HepG2 (cell line): ENCODE measurements around the gene CNOT1. TPM values are rescaled to one million over a fixed set of nuclear protein-coding genes. Genes with fewer than 3 reads are reported as not detected.
A peak's percentile ranks its signal among the peaks of the same experiment; 100 is the strongest.

Experiments
- CBX2 ChIP-seq, 2 experiments: fragments of 200-600 bp in 1 of 2; sonication (generic); formaldehyde crosslinking in 1 of 2; IDR thresholded peaks; 2 replicates each; pipeline versions ENCODE4 v1.7.0 to v1.8.1; 2018 to 2022; ENCODE audit warnings: low read depth in 2 of 2, low read length in 1 of 2, mild to moderate bottlenecking in 1 of 2, missing genetic modification reagents in 1 of 2
- CBX5 ChIP-seq: sonication (generic); formaldehyde crosslinking; IDR thresholded peaks from 2 replicates; pipeline ENCODE4 v1.4.0; 2020; ENCODE audit warnings: missing genetic modification reagents, borderline replicate concordance
- CHD2 ChIP-seq: IDR thresholded peaks from 2 replicates; pipeline ENCODE4 v1.6.1; 2011; ENCODE audit warnings: low read depth, low read length, improper control_type of control experiment
- DMTF1 ChIP-seq: sonication (generic); formaldehyde crosslinking; IDR thresholded peaks from 2 replicates; pipeline ENCODE4 v1.4.0; 2020; ENCODE audit warnings: mild to moderate bottlenecking, missing genetic modification reagents
- GFI1 ChIP-seq: sonication (generic); formaldehyde crosslinking; IDR thresholded peaks from 2 replicates; pipeline ENCODE4 v1.5.0; 2020; ENCODE audit warnings: missing genetic modification reagents, mild to moderate bottlenecking, borderline replicate concordance
- NCOA1 ChIP-seq: sonication (generic); formaldehyde crosslinking; IDR thresholded peaks from 2 replicates; pipeline ENCODE4 v1.9.0; 2021; ENCODE audit warnings: missing genetic modification reagents
- NR2F1 ChIP-seq, 2 experiments: fragments of 450-650 bp in 1 of 2; formaldehyde crosslinking in 1 of 2; IDR thresholded peaks; 2 replicates each; pipeline versions ENCODE4 v1.5.0 to v1.6.1; 2016 to 2020; ENCODE audit warnings: mild to moderate bottlenecking in 1 of 2, missing compliant biosample characterization in 1 of 2, missing genetic modification reagents in 1 of 2, moderate library complexity in 1 of 2
- NR2F2 ChIP-seq: IDR thresholded peaks from 2 replicates; pipeline ENCODE4 v1.6.1; 2012; ENCODE audit warnings: low read depth, inconsistent platforms, borderline replicate concordance
- SALL2 ChIP-seq: sonication (generic); formaldehyde crosslinking; IDR thresholded peaks from 2 replicates; pipeline ENCODE4 v1.8.1; 2023; ENCODE audit warnings: mild to moderate bottlenecking, missing genetic modification reagents, inconsistent platforms
- SIN3A ChIP-seq: IDR thresholded peaks from 2 replicates; pipeline ENCODE4 v1.6.1; 2011; ENCODE audit warnings: low read depth, mild to moderate bottlenecking, control low read depth, low read length, borderline replicate concordance
- SNAPC5 ChIP-seq: sonication (generic); formaldehyde crosslinking; IDR thresholded peaks from 2 replicates; pipeline ENCODE4 v1.8.1; 2023; ENCODE audit warnings: mild to moderate bottlenecking, missing genetic modification reagents, borderline replicate concordance
- SOX13 ChIP-seq, 3 experiments: fragments of 450-650 bp in 1 of 3; sonication (generic) in 1 of 3; formaldehyde crosslinking in 1 of 3; IDR thresholded peaks in 2 of 3; conservative IDR thresholded peaks in 1 of 3; 2 replicates each; pipeline versions ENCODE4 v1.5.0 to v1.6.1; 2016 to 2020; ENCODE audit warnings: antibody characterized with exemption in 1 of 3, mild to moderate bottlenecking in 1 of 3, missing compliant biosample characterization in 1 of 3, missing genetic modification reagents in 1 of 3, moderate library complexity in 1 of 3
- TBX2 ChIP-seq: sonication (generic); formaldehyde crosslinking; IDR thresholded peaks from 2 replicates; pipeline ENCODE4 v1.5.0; 2020; ENCODE audit warnings: missing genetic modification reagents, mild to moderate bottlenecking, borderline replicate concordance
- ZNF232 ChIP-seq: sonication (generic); formaldehyde crosslinking; IDR thresholded peaks from 2 replicates; pipeline ENCODE4 v1.4.0; 2020; ENCODE audit warnings: missing genetic modification reagents, borderline replicate concordance
- polyA plus RNA-seq, 8 experiments: library from polyadenylated mRNA; depleted of rRNA in 3 of 8; stranded (reverse) in 7 of 8; unstranded in 1 of 8; fragments of >200 nt; fragmentation: Illumina TruSeq in 4 of 8; extraction: Trizol in 4 of 8; gene quantifications; 2 replicates each; pipeline versions ENCODE4 v1.2.1 to v1.2.3, GENCODE V29; 2011 to 2016; ENCODE audit warnings: low read depth in 4 of 8, missing spikeins in 1 of 8, mixed read lengths in 1 of 8; ENCODE audit not compliant: insufficient read depth in 1 of 8
- total RNA-seq, 5 experiments: library from RNA; depleted of rRNA; stranded (reverse); fragments of >200 nt; fragmentation: Illumina TruSeq; extraction: Trizol; gene quantifications; 2 replicates each; pipeline ENCODE4 v1.2.3, GENCODE V29; 2016; ENCODE audit warnings: low read depth in 1 of 5
- TF ChIP-seq, protein P1 (sequence below): sonication (generic); formaldehyde crosslinking; IDR thresholded peaks from 2 replicates; pipeline ENCODE4 v1.5.1; 2020; ENCODE audit warnings: mild to moderate bottlenecking, missing genetic modification reagents, borderline replicate concordance
- TF ChIP-seq, protein P2 (sequence below): conservative IDR thresholded peaks from 2 replicates; pipeline ENCODE4 v1.6.1; 2018; ENCODE audit warnings: missing genetic modification reagents

Gene CNOT1
- total and polyA plus RNA-seq, 2 of the 13 experiments (the other 11 are each of a cell fraction or from before 2014, with no cell fraction given): 188 to 232 TPM

DNA sequence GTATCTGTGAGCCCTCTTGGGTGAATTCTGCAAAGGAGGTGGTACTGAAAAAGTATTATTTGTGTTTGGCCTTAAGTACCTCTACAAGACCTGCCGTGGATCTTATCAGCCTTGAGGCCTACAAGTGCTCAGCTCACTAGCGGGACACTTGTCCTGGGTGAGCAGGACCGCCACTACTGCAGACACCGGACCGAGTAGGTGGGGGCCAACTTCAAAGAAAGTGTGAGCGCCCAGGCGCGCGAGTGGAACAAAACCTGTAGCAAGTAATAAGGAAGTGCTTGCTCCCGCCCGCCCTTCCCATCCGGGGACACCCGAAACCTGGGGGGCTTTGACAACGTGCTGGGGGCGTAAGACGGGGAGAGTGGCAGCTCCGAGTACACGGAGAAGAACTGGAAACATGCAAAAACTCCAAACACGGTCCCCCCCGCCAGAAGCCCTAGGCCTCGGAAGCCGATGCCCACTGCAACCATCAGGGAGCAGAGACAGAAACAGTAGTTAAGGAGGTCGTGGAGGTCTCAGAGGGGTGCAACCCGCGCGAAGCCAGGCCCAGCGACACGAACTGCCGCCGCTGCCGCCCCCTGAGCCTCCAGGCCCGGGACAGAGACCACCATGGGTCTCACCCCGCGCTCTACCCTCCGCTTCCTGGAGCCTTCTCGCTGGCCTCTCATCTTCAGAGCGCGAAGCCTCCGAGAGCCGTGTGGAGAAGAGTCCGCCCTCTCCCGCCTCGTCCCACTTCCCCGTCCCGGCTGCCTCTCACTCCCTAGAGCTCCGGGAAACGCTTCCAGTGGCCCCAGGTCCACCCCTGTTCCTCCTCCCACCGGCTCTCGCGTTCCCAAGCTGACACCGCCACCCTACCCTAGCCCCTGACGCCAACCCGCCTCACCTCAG is 537 bp downstream of the CNOT1 start (continued):
- TF ChIP-seq SIN3A (peak; percentile 81; the same call in 1 of the 2 replicates), SNAPC5 (CRISPR knock-in tag) (0 out of 2 replicates have a peak, but pooled peaks have one; percentile 39), NCOA1 (CRISPR knock-in tag) (0 out of 2 replicates have a peak, but pooled peaks have one; percentile 40), DMTF1 (CRISPR knock-in tag) (0 out of 2 replicates have a peak, but pooled peaks have one; percentile 82), CBX5 (CRISPR knock-in tag) (peak; percentile 12; the same call in 1 of the 2 replicates), NR2F1 (CRISPR knock-in tag; IDR thresholded peaks at IDR 0.05) (no peak), TBX2 (CRISPR knock-in tag) (0 out of 2 replicates have a peak, but pooled peaks have one; percentile 24), GFI1 (CRISPR knock-in tag) (peak; percentile 64; the same call in 1 of the 2 replicates), CHD2 (no peak), CBX2 (IDR thresholded peaks at IDR 0.05; ENCODE audit: low read depth, low read length) (no peak), CBX2 (CRISPR knock-in tag; IDR thresholded peaks at IDR 0.05; ENCODE audit: low read depth) (0 out of 2 replicates have a peak, but pooled peaks have one; percentile 70), SALL2 (CRISPR knock-in tag) (0 out of 2 replicates have a peak, but pooled peaks have one; percentile 54), NR2F2 (peak; percentile 30; the same call in 1 of the 2 replicates), ZNF232 (no peak), SOX13 (IDR thresholded peaks at IDR 0.05) (no peak), SOX13 (CRISPR knock-in tag; conservative IDR thresholded peaks at IDR 0.05 in 1 of 2, IDR thresholded peaks at IDR 0.05 in 1 of 2) (0 out of 4 replicates have a peak, but pooled peaks of 1 of the 2 experiments have one; percentile 21)
- TF ChIP-seq, protein P1, sequence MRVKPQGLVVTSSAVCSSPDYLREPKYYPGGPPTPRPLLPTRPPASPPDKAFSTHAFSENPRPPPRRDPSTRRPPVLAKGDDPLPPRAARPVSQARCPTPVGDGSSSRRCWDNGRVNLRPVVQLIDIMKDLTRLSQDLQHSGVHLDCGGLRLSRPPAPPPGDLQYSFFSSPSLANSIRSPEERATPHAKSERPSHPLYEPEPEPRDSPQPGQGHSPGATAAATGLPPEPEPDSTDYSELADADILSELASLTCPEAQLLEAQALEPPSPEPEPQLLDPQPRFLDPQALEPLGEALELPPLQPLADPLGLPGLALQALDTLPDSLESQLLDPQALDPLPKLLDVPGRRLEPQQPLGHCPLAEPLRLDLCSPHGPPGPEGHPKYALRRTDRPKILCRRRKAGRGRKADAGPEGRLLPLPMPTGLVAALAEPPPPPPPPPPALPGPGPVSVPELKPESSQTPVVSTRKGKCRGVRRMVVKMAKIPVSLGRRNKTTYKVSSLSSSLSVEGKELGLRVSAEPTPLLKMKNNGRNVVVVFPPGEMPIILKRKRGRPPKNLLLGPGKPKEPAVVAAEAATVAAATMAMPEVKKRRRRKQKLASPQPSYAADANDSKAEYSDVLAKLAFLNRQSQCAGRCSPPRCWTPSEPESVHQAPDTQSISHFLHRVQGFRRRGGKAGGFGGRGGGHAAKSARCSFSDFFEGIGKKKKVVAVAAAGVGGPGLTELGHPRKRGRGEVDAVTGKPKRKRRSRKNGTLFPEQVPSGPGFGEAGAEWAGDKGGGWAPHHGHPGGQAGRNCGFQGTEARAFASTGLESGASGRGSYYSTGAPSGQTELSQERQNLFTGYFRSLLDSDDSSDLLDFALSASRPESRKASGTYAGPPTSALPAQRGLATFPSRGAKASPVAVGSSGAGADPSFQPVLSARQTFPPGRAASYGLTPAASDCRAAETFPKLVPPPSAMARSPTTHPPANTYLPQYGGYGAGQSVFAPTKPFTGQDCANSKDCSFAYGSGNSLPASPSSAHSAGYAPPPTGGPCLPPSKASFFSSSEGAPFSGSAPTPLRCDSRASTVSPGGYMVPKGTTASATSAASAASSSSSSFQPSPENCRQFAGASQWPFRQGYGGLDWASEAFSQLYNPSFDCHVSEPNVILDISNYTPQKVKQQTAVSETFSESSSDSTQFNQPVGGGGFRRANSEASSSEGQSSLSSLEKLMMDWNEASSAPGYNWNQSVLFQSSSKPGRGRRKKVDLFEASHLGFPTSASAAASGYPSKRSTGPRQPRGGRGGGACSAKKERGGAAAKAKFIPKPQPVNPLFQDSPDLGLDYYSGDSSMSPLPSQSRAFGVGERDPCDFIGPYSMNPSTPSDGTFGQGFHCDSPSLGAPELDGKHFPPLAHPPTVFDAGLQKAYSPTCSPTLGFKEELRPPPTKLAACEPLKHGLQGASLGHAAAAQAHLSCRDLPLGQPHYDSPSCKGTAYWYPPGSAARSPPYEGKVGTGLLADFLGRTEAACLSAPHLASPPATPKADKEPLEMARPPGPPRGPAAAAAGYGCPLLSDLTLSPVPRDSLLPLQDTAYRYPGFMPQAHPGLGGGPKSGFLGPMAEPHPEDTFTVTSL (CRISPR knock-in tag): peak; percentile 66; the same call in 1 of the 2 replicates
- TF ChIP-seq, protein P2, sequence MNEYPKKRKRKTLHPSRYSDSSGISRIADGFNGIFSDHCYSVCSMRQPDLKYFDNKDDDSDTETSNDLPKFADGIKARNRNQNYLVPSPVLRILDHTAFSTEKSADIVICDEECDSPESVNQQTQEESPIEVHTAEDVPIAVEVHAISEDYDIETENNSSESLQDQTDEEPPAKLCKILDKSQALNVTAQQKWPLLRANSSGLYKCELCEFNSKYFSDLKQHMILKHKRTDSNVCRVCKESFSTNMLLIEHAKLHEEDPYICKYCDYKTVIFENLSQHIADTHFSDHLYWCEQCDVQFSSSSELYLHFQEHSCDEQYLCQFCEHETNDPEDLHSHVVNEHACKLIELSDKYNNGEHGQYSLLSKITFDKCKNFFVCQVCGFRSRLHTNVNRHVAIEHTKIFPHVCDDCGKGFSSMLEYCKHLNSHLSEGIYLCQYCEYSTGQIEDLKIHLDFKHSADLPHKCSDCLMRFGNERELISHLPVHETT: no peak
